ENCODE results near the gene RTP4.

RTP4 gene

GRCh38 chr3:187368251-187369088 lies at the start of gene RTP4:
Gene RTP4 (plus strand): TSS chr3:187368385. CDS start chr3:187368442, 57 bp downstream.
- DNase-seq (ENCODE audit: low spot score), result peak; percentile 34

GRCh38 chr3:187318819-187319616 lies 49.2 kb upstream of the RTP4 start:
- DNase-seq (ENCODE audit: low spot score), result peak; percentile 52

- DNase-seq (ENCODE audit: low spot score), result peak; percentile 64
Observed at GRCh38 chr3:187319699-187320302, 48.4 kb upstream of the RTP4 start.

- DNase-seq (ENCODE audit: low spot score), result no peak
Observed at GRCh38 chr3:187321766-187322165, 46.4 kb upstream of the RTP4 start.

- DNase-seq (ENCODE audit: low spot score), result no peak
Observed at GRCh38 chr3:187322291-187322690, 45.9 kb upstream of the RTP4 start.

- no peak for DNase-seq (ENCODE audit: low spot score)
Observed at GRCh38 chr3:187323091-187323490, 45.1 kb upstream of the RTP4 start.

- no peak for DNase-seq (ENCODE audit: low spot score)
Observed at GRCh38 chr3:187325632-187326031, 42.6 kb upstream of the RTP4 start.

- DNase-seq (ENCODE audit: low spot score), result no peak
Observed at GRCh38 chr3:187327845-187328244, 40.3 kb upstream of the RTP4 start.

- DNase-seq (ENCODE audit: low spot score), result no peak
Observed at GRCh38 chr3:187328691-187329090, 39.5 kb upstream of the RTP4 start.

- DNase-seq (ENCODE audit: low spot score), result no peak
Observed at GRCh38 chr3:187334904-187335303, 33.3 kb upstream of the RTP4 start.

GRCh38 chr3:187336322-187336721 lies 31.9 kb upstream of the RTP4 start:
- DNase-seq (ENCODE audit: low spot score), result no peak

- no peak for DNase-seq (ENCODE audit: low spot score)
Observed at GRCh38 chr3:187340578-187340977, 27.6 kb upstream of the RTP4 start.

GRCh38 chr3:187342255-187342654 lies 25.9 kb upstream of the RTP4 start:
- no peak for DNase-seq (ENCODE audit: low spot score)

- DNase-seq (ENCODE audit: low spot score), result no peak
Observed at GRCh38 chr3:187343670-187344069, 24.5 kb upstream of the RTP4 start.

GRCh38 chr3:187352581-187353575 lies 15.3 kb upstream of the RTP4 start:
- DNase-seq (ENCODE audit: low spot score), result no peak

- no peak for DNase-seq (ENCODE audit: low spot score)
Observed at GRCh38 chr3:187358068-187358467, 10.1 kb upstream of the RTP4 start.

GRCh38 chr3:187359798-187360486 lies 8.2 kb upstream of the RTP4 start:
- no peak for DNase-seq (ENCODE audit: low spot score)

GRCh38 chr3:187360596-187360995 lies 7.6 kb upstream of the RTP4 start:
- DNase-seq (ENCODE audit: low spot score), result no peak

- DNase-seq (ENCODE audit: low spot score), result no peak
Observed at GRCh38 chr3:187361835-187362234, 6.3 kb upstream of the RTP4 start.

GRCh38 chr3:187367561-187368103 lies 553 bp upstream of the RTP4 start:
- DNase-seq (ENCODE audit: low spot score), result no peak

- no peak for DNase-seq (ENCODE audit: low spot score)
Observed at GRCh38 chr3:187369089-187369447, 883 bp downstream of the RTP4 start.
